Left colon (tissue), 2 donors: ENCODE results near the gene RRBP1. TPM values are rescaled to one million over a fixed set of nuclear protein-coding genes. Genes with fewer than 3 reads are reported as not detected.
"Not testable (repeated sequence)": the region's sequence is repeated elsewhere in the genome, so short reads cannot be mapped to it uniquely, and the experiment has no call there.

ENCODE experiments used
- ATAC-seq: fragments of 200-7000 bp; cut with Tn5 transposase; one replicate; pipeline ENCODE4 v1.9.1; 2020; ENCODE audit warnings: mild to moderate bottlenecking, moderate library complexity
- DNase-seq, 2 donors: peaks; one replicate each; pipeline ENCODE4 v3.0.0-alpha.2; 2020
- intact Hi-C, 2 donors: fragments of 100-400 bp; cut with DNase I in 1 of 2; cut with micrococcal nuclease in 1 of 2; formaldehyde crosslinking; loops; one replicate each; pipeline versions ENCODE4 v1.11.2 to v1.14.0; 2022; cut with DNase I, micrococcal nuclease
- total RNA-seq, 2 donors: library from RNA; stranded (reverse); fragmentation: NEBNext Ultra II Directional; extraction: Animal tissue kit (Norgen Biotek cat#: 25700); gene quantifications; one replicate each; pipeline ENCODE4 v1.2.1, GENCODE V29; 2021
- donor health status: DM: no; HTN: no; CAD: no.
- donor health status: DM: yes; HTN: yes; CAD: no.

Gene RRBP1
- total RNA-seq, 2 donors from 2014 or later = 357 to 460 TPM

DNA sequence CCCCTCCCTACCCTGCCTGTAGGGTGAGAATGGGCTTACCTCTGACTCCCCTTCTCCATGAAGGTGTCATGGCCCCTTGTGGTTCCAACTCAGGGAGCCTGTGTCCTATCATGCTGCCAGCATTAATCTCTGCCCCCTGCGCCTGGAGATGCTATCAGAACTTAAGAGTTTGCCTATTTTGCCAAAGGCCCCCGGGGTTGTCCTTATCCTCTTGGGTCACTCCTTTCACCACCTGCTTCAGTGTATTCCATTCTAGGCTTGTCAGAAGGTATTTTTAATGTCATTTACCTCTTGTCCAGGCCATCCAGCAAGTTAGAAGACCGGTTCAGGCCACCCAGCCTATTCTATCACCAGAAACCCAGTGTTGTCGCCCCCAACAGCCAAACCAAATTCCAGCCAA lies 10.5 kb downstream of the RRBP1 start:
- DNase-seq (no peak), ATAC-seq (peak; percentile 9)
- intact Hi-C loops = no loop called here

DNA sequence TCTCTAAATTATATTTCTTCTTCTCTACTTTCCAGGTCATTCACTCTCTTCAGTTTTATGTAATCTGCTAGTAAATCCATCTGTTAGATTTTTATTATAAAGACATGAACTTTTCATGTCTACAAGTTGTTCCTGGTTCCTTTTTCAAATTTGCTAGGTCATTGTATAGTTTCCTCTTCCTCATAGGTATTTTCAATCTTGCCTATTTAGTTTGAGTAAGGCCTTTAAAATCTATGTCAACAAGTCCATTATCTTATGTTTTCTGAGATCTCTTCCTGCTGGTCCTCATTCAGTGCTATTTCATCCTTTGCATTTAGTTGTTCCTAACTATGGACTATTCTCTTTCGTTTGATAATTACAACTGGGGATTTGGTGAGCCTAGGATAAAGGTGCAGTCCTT lies 11.0 kb downstream of the RRBP1 start:
- intact Hi-C loops = no loop called here
- DNase-seq = no peak
- peak; percentile 52 for ATAC-seq

DNA sequence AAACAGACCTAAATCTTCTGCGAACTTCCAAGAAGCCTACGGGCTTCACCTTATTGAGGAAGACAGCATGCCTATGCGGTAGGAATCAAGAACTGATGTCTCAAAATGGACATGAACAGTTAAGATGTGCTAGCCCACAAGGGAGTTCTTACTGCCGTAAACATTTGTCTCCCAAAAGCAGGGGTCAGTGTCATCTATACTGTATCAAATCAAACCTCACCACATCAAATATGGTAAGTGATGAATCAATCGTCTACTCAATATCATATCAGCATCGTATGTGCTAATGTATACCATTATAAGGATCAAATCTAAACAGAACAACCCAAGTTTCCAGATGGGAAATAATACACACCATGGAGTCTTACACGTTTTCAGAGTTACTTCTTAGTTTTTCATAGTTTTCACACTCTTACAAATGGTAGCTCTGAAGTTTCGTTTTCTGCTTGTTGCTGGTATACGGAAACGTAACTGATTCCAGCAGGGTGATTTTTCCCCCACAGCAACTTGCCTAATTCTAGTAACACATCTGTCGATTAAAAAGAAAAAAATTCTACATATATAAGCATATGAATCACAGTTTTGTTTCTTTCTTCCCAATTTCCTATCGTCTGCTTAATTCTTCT lies 12.6 kb downstream of the RRBP1 start:
- no peak for ATAC-seq
- DNase-seq = no peak
- intact Hi-C loops = no loop called here

DNA sequence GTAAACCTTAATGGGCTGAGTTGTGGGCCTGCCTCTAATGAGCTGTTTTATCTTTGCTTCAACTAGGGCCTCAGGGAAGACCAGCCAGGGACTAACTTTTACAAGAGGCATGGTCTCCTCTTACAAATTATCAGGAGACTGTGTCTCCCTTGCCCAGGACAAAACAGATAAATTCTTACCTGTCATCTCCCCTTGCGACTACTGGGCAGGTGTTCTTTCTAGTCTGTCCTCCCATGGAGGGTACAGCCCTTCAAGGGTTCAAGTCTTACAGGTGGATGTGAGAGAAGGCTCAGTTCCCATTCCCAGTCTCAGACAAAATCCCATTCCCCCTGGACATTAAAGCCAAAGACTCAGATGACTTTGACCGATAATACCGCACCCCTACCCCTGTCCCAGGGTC lies 13.6 kb downstream of the RRBP1 start:
- no peak for ATAC-seq
- intact Hi-C loops = no loop called here
- DNase-seq = no peak

DNA sequence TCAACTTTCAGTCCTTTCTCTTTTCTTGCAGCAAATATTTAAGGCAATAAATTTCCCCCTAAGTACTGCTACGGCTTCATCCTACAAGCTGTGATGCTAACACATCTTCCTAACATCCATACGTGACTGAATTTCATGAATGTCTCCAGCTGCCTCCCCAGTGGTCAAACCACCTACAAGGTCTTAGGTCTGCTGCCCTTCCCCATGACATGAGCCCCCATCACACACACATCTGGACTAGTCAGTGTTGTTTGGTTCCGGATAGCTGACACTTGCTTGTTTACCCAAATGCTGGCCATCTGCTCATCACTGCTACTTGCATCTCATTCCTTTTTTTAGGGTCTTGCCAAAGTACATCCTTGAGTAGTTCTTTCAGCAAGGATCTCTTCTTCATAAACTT lies 14.6 kb downstream of the RRBP1 start:
- no peak for DNase-seq
- ATAC-seq = no peak
- intact Hi-C loops = no loop called here

DNA sequence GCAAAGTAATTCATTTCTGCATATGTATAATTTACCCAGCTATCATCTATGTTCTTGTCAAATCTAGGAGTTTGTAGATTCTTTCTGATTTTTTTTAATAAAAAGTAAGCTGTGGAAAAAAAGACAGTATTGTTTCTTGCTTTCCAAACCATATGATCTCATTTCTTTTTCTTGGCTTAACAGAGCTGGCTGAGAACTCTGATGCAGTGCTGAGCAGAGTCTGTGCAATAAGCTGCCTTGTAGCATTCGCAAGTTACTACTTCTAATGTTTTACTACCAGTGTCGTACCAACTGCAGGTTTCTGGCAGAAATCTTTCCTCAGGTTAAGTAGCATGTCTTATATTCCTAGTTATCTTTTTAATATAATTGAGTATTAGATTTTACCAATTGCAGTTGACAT lies 15.6 kb downstream of the RRBP1 start:
- no peak for ATAC-seq
- no peak for DNase-seq

DNA sequence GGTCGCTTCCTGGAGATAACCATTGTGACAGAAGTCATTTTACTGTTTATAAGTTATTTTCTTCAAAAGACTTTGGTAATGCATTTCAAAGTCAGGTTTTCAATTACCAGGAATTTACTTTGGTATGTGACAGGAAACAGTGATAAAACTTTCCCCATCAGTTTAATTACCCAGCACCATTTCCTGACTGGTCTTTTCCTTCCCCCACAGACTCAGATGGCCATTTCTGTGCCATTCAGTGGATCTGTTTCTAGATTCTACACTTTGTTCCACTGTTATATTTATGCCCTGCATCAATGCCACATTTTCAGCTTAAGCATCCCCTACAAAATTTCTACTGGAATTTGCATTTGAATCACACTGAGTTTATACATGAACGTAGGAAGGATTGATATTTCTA lies 16.3 kb downstream of the RRBP1 start:
- intact Hi-C loops = no loop called here
- ATAC-seq (no peak), DNase-seq (no peak)

More for the DNA sequence above, 15.6 kb downstream of the RRBP1 start:
- intact Hi-C loops = no loop called here

DNA sequence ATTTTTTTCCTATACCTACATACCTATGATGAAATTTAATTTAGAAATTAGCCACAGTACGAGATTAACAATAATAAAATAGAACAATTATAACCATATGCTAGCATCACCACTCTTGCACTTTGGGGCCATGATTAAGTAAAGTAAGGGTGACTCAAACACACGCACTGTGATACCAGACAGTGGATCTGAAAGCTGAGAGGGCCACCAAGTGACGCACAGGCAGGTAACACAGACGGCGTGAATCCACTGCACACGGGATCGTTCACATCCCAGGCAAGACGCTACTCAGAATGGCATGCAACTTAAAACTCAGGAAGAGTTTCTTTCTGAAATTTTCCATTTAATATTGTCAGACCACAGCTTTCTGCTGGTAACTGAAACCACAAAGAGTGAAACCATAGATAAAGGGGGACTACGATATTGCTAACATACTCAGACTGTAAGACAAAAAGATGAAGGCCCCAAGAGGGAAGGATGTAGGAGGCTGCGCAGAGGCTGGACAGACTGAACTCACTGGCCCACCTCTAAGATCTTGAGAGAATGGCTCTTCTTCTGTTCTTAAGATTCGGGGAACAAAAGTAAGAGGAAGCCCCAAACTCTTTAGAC lies 17.9 kb downstream of the RRBP1 start:
- ATAC-seq = no peak
- intact Hi-C loops = no loop called here
- peak; percentile 1 to 16 for DNase-seq

DNA sequence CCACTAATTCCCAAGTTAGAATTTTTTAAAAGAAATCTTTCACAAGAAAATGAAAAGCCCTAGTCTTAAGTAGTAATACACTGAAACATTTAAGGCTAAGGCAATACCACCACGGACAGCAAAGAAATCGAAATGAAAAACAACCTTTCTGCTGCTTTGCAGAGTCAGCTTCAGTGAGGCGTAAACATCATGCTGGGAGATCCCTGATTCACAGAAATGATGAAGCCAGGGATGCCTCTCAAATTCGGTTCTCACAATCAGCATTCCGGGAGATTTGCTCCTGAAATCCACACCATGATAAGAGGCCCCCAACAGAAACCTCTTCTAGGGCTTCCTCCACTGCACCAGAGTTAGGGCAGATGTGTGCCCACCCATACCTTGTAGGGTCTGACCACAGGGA lies 18.6 kb downstream of the RRBP1 start:
- ATAC-seq (no peak), DNase-seq (peak in 1 of 2 donors; percentile 5)
- intact Hi-C loops = no loop called here

DNA sequence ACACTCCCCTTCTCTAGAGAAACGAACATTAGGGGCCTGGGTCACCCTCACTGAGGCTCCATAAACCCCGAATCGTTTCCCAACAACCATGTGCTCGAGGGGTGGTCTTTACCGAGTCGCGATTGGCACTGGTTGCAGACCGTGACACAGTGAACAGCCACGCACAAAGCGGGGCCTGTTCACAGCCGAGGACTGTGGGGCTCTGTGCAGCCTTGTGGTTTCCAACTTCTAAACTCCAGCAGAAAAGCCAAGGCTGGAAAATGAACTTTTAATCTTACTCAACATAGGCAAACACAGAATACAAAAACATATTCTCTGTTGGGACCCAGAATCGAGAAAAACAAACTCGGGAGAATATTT lies 19.0 kb downstream of the RRBP1 start:
- intact Hi-C loops = no loop called here
- ATAC-seq (no peak), DNase-seq (peak in 1 of 2 donors; percentile 13)

DNA sequence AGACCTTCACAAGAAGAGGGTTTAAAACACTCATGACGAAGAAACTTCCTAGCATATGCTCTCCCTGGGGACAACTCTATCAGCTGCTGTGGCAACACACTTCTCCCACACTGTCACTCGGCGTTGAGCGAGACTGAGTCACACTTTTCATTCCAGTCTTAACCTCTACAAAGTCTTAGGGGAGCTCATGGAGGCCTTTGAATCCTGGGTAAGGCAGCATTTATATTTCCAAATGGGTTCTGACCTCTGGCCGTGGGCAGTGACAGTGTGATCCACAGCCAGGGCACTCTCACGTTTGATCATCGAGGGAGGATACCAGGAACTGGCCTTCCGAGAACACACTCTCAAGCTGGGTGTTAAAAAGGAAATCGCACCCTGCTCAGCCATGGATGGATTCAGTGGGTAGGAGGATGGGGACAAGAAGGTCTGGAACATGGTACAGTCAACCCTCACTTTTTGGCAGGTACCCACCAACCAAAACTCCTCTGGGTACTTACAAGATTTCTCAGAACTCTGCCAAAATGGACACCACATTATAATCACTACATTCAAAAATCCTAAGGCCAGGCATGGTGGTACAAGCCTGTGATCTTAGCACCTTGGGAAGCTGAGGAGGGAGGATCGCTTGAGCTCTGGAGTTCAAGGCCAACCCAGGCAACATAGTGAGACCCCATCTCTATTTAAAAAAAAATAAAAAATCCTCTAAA lies 19.6 kb downstream of the RRBP1 start:
- peak in 1 of 2 donors; percentile 23 for DNase-seq
- intact Hi-C loops = no loop called here
- peak; percentile 50 for ATAC-seq

DNA sequence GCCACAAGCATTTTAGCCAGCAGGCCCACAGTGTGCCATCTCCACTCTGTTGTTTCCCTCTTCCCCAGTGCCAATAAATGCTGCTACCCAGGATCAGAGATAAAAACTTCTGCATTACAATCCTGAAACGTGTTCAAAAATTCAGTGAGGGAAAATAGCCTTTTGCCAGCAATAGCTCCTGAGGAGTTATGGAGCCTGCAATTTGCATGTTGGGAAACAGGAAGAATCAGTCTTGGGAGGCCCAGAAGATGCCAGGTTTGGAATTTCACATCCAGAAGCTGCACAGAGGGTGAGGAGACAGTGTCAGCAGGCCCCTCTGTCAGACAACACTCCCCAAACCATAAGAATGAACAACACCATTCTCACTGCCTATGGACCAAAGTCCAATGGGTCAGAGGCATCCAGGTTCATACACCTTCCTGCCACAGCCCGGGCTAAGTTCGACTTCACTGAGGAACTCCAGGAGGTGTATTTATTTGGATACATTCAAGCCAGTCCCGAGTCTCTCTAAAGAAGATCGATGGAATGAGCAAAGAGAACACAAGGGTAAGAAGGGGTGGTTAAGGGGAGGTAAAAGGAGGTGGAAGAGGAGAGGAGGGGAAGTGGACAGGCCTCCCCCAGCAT lies 20.8 kb downstream of the RRBP1 start:
- DNase-seq = no peak
- peak; percentile 88 for ATAC-seq
- intact Hi-C loops = no loop called here

DNA sequence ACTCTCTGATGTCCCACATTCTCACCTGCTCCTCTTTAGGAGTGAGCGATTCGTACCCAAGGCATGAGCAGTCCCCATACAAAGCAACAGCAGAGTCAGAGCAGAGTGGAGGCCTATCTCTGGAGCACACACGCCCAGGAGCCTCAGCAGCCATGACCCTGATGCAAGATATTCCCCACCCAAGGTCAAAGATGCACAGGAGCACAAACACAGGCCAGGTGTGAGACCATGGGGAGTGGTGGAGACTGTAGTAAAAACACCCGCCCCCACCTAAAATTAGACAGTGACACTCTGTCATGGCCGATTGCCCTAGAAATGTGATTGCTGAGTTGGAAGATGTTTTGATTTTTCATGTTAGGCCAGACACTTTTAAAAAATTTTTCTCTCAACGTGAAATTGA lies 21.4 kb downstream of the RRBP1 start:
- DNase-seq (no peak), ATAC-seq (peak; percentile 41)
- intact Hi-C loops = no loop called here

DNA sequence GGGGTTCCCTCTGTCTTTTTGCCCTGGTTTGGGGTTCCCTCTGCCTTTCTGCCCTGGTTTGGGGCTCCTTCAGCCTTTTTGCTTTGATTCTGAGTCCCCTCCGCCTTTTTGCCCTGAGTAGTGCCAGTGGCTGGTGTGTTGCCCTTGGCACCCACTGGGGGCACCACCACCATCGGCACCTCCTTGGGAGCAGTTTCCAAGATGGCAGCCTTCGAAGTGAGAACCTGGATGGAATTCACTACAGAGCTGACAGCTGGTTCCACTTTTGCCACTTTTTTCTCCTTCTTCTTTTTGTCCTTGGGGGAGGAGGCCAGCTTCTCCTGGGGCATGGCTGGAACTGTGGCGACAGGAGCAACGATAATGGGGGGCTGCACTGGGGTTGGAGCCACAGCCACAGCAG lies 22.2 kb downstream of the RRBP1 start:
- intact Hi-C loops = no loop called here
- DNase-seq (no peak), ATAC-seq (no peak)

DNA sequence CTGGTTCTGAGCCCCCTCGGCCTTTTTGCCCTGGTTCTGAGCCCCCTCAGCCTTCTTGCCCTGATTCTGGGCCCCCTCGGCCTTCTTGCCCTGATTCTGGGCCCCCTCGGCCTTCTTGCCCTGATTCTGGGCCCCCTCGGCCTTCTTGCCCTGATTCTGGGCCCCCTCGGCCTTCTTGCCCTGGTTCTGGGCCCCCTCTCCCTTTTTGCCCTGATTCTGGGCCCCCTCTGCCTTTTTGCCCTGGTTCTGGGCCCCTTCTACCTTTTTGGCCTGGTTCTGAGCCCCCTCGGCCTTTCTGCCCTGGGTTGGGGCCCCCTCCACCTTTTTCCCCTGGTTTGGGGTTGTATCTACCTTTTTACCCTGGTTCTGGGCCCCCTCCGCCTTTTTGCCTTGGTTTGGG lies 22.7 kb downstream of the RRBP1 start:
- intact Hi-C loops, DNase-seq, ATAC-seq: not testable (repeated sequence)

DNA sequence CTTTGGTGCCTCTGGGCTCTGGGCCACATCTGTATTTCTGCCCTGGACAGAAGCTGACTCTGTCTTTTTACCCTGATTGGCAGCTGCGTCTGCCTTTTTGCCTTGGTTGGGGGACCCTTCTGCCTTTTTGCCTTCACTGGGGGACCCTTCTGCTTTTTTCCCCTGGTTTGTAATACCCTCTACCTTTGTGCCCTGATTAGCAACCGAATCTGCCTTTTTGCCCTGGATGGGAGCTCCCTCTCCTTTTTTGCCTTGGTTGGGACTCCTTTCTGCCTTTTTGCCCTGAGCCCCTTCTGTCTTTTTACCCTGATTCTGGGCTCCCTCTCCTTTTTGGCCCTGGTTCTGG lies 23.4 kb downstream of the RRBP1 start:
- DNase-seq = no peak
- intact Hi-C loops = no loop called here
- no peak for ATAC-seq

DNA sequence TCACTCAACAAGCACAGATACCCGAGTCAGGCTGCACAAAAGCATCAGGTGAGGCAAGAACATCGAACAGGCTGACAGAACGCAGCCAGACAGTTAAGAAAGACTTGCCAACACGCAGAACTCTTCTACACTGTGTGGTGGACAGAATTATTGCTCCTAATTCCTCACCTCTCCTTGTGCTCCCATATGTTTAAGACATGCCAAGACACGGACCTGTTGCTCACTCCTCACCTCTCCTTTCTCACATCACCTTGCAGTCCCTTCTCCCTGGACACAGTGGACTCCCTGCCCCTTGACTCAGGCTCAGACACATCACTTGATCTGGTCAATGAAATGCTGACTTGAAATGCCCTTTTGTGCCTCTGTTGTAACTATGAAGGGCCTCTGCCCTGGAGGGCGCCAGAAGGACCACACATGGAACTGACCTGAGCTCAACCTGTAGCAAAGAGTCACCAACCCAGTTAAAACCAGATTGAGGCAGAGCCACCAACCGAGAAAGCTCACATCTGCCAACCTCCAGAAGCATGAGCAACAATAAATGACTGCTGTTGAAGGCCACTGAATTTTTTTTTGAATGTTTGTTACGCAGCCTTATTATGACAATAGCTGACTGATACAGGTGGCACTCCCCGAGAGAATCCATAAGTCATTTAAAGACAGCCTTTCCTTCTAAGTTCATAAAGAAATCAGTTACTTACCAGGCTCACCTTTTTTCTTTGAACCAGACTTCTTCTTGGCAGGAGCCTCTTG lies 24.0 kb downstream of the RRBP1 start:
- DNase-seq (no peak), ATAC-seq (no peak)
- intact Hi-C loops = no loop called here

DNA sequence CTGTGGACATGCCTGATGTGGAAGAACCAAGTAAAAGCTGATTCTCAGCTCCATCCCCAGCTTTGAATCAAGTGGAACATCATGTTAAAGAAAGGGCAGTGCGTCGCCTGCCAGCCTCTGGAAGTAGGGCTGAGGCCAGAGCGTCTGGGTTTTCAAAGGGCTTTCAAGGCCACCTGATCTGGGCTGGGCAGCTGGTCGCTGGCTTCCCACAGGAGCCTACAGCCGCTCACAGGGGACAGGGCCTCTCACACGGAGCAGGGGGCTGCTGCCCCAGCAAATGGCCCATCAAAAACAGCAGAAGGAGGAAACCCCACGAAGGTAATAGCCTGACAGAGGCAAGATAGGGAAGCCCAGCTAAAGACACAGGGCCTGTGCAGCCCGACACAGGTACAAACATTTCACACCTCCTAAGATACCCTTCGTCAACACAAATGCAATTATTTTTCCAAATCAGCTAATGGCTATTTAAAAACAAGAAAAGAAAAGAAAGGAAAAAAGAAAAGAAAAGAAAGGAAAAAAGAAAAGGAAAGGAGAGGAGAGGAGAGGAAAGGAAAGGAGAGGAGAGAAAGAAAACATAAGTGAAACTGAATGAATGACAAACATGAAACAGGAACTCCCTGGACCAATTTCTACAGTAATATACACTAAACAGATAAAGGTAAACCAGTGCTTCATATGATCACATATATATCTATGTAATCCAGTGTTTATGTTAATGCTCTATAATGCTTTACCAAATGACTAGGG lies 24.8 kb downstream of the RRBP1 start:
- intact Hi-C loops = no loop called here
- ATAC-seq (no peak), DNase-seq (no peak)
